Kasumi-1 (cell line): ENCODE measurements around the gene PNKD.
"Not testable (repeated sequence)": the region's sequence is repeated elsewhere in the genome, so short reads cannot be mapped to it uniquely, and the experiment has no call there.

ENCODE experiments used
- DNase-seq, 2 experiments: peaks; one replicate each; lab custom pipeline; 2025; lab: John Stamatoyannopoulos, UW

The PNKD gene

DNA sequence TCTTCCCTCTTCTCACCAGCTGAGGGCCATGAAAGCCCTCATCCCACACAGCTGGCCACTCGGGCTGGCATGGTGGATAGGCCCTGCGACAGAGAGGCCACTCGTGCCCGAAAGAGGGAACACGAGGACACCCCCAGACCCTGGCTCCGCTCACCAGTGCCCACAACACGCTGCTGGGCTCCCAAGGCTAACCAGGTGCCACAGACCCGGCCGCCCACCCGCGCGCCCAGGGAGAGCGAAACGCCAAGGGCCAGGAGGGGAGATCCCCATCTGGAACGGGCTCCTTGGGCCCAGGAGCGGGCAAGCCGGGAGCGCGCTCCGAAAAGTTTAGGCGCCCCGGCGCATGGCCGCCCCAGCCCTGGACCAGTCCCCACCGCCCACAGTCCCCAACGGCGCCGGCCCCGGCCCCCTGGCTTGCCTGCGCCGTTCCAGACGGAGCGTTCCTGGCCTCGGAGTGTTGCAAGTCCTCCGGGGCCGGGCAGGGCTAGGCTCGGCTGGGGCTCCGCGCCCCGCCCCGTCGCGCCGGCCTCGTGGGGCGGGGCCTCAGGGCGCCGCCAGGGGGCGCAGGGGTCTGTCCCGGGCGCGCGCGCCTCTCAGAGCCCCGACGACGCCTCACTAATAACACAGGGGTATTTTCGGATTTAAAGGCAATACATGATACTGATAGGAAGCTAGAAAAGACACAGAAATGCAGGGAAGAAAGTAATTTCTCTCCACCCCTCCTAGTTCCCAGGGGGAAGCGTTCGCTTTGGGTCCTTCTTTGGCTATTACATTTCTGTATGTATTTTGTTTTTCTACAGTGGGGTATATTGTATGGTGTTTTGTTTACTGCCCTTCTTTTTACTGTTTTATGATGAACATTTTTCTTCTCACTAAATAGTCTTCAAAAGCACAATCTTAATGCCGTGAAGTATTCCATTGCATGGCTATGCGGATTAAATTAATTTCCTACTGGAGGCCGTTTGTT is 22.0 kb downstream of the PNKD start, which contains the start of gene TMBIM1:
TSS of gene TMBIM1 (minus strand) at position 456 of the 967 bp plus-strand sequence. CDS start 10,362 bp downstream, outside the sequence.
- peak; percentile 36 to 54 for DNase-seq

DNA sequence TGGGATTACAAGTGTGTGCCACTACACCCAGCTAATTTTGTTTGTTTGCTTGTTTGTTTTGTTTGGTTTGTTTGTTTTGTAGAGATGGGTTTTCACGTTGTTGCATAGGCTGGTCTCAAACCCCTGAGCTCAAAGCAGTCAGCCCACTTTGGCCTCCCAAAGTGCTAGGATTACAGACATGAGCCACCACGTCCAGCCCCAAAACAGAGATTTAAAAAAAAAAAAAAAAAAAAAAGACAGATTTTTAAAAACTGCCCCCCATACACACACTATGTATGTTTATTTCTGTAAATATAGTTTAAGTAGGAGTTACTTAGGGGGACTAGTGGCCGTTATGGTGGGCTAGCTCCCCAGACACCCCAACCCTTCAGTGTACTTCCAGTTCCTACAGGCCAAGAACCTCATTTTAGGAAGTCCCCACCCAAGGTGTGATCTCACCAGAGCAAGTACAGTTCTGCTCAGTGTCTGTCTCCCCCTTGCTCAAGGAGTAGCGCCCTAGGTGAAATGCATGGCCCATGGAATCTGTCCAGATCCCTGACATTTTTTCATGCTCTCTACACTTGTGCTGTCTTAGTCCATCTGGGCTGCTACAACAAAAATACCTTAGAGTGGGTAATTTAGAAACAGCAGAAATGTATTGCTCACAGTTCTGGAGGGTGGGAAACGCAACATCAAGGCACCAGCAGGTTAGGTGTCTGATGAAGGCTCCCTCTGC is 23.6 kb downstream of the PNKD start:
- no peak for DNase-seq

DNA sequence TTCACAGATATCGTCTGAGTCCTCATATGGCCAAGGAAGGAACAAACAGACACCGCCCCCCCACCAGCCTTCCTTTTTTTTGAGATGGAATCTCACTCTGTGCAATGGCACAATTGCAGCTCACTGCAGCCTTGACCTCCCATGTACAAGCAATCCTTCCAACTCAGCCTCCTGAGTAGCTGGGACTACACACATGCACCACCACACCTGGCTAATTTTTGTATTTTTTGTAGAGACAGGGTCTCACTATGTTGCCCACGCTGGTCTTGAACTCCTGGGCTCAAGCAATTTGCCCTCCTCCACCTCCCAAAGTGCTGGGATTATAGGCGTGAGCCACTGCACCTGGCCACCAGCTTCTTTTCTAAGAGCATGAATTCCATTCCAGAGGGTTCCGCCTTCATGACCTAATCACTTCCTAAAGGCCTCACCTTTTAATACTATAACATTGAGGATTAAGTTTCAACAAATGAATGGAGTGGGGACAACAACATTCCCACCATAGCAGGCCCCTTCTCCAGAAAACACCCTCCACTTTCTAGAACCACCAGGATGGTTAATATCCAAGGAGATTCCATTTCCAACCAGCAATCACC is 24.2 kb downstream of the PNKD start:
- no peak for DNase-seq

DNA sequence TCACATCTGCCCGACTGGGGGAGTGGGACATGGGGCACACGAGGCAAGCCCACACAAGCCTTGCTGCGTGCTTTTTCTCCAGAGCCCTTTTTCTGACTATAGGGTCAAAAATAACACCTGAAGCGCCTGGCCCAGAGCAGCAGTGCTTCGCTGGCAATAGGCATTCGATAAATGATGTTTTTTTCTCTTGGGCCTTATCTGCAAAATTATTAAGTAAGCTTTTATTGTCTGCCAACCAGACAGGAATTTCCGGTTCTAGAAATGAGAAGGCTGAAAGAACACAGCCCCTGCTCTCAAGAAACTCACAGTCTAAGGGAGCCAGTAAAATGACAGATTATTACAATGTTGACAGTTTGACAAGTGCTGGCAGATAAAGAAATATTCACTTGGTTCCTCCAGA is 24.7 kb downstream of the PNKD start:
- DNase-seq: no peak

DNA sequence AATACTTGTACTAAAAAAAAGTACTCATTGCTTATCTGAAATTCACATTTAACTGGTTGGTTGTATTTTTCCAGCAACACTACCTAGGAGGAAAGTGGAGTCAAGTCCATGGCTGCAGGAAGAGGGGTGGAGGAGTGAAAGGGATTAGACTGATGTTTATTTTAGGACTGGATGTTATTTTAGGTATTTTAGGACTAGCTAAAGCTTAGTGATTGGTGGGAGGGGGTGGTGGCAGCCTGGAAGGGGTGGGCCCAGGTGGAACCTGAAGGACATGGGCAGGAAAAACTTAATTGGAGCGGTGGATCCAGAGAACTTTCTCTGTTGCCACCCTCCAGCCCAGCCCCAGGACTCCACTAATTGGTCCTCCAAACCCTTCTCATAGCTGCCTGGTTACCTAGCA is 25.9 kb downstream of the PNKD start:
- DNase-seq: no peak

DNA sequence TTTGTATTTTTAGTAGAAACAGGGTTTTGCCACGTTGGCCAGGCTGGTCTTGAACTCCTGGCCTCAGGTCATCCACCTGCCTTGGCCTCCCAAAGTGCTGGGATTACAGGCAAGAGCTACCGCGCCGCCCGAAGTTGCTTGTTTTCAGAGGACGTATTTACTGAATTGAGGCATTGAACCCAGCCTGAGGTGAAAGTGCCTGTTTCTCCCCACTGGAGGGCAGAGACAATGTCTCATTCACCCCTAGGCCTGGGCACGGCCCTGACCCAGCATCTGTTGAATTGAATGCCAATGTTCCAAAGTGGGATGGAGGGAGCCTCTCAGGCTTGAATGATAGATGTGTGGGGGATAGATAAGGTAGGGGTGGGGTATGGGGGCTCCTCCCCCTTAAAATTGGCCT is 26.5 kb downstream of the PNKD start:
- DNase-seq: no peak

DNA sequence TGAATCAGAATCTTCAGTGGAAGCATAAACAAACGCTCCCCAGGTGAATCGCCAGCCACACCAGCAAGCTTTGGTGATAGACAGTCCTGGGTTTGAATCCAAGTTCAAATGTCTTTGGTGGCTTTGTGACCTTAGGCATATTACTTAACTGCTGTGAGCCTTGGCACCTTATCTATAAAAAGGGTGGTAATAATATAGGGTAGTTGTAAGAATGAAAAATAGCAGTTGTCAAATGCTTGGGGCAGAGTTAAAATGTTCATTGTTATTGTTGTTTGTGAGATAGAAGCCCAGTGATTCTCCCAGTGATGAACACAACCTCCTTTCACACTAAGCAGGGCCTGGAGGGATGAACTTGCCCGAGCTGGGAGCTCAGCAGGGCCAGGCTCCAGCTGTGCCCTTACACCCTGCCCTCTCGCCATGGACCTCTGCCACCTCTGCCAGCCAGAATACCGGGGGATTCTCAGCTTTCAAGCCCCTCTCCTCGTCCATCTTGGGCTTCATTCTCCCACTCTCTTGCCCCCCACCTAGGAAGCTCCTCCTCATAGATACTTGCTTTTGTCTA is 28.1 kb downstream of the PNKD start:
- DNase-seq: no peak

DNA sequence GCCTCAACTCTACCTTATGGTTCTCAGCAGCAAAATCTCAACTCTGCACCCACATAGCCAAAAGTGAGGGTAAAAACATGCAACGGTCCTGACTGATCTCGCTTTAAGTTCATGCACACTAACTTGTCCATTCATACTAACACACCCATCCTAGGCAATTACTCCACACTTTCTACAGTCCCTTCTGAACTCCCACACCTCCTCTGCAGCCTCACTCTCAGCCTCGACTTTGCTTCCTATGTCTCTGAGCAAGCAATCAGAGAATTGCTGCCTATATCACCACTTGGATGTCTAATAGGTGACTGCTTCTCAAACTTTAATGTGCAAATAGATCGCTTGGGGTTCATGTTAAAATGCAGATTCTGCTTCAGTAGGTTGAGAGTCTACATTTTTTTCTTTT is 29.8 kb downstream of the PNKD start:
- DNase-seq: no peak

DNA sequence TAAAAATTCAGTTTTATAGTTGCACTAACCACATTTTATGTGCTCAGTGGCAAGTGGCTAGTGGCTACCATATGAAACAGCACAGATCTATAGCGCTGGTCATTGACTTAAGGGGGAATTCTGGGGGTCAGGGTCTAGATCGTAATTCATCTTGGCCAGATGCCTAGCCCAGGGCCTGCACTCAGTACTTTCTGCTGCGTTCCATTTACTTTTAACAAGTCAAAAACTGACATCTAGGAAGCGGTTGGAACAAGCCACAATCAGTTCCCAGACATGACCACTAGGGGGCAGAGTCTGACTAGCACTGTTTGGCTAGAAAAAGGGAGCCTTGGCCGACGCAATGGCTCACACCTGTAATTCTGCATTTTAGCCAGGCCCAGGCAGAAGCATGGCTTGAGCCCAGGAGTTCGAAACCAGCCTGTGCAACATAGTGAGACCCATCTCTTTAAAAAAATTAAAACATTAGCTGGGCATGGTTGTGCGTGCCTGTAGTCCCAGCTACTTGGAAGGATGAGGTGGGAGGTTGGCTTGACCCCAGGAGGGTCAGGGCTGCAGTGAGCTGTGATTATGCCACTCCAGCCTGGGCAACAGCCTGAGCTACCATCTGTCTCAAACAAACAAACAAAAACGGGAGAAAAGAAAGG is 31.0 kb downstream of the PNKD start:
- peak; percentile 66 to 67 for DNase-seq

DNA sequence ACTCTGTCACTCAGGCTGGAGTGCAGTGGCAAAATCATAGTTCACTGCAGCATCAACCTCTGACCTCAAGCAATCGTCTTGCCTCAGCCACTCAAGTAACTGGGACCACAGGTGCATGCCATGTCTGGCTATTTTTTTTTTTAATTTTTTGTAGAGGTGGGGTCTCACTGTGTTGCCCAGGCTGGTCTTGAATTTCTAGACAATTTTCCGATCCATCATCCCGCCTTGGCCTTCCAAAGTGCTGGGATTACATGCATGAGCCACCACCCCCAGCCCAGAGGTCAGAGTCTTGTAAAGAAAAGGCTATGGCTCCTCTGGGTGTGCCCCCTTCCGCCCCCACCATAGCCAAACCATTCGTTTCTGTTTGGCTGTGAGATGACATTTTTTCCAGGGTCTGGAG is 35.1 kb downstream of the PNKD start:
- DNase-seq: no peak

DNA sequence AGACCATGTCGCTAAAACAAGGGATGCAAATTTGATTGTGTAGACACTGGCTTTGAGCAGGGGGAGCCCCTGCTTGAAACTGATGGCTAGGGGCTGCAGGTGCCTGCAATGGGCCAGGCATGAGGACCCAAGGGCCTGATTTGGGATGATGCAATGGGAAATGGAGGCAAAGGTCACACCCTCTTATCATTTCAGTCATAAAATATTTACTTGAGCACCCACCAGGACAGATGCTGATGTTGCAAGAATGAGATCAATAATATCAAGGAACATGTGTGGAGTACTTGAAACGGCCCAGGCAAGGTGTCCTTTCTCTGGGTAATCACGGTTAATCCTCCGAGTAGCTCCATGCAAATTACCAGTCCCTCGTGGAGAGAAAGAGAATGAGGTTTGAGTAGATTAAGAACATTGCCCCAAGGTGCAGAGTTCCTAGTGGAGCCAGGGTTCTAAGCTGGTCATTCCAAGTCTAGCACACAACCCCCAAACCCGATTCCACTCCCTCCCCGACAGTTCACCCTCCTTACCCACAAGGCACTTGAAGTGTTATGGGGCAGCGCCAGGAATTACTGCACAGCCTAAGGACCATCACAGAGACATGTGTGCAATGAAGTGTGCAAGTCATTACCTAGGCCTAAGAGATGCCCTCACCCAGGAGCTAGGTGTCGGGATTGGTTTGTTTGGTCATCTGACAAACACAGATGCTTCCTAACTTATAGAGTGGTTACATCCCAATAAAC is 36.0 kb downstream of the PNKD start:
- no peak for DNase-seq

DNA sequence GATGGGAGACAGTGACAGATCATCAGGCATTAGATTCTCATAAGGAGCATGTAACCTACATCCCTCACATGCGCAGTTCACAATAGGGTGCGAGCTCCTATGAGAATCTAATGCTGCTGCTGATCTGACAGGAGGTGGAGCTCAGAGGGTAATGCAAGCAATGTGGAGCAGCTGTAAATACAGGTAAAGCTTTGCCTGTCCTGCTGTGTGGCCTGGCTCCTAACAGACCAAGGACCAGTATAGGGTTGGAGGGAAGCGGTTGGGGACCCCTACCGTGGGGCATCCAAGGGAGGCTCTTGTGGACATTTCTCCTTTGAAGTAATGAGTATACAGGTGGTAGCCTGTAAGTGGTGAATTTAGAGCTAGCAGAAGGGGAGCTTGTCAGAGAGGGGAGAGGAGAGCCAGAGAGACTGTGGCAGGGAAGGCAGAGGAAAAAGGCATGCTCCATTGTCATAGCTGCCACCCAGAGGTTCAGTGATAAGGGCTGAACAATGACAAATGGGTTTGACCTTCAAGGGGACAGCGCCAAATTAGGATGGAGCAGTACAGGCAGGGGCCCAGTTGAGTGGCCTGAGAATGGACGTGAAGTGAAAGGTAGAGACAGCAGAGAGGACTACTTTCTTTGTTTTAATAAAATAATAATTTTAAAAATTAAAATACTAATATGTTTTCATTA is 37.2 kb downstream of the PNKD start:
- no peak for DNase-seq

DNA sequence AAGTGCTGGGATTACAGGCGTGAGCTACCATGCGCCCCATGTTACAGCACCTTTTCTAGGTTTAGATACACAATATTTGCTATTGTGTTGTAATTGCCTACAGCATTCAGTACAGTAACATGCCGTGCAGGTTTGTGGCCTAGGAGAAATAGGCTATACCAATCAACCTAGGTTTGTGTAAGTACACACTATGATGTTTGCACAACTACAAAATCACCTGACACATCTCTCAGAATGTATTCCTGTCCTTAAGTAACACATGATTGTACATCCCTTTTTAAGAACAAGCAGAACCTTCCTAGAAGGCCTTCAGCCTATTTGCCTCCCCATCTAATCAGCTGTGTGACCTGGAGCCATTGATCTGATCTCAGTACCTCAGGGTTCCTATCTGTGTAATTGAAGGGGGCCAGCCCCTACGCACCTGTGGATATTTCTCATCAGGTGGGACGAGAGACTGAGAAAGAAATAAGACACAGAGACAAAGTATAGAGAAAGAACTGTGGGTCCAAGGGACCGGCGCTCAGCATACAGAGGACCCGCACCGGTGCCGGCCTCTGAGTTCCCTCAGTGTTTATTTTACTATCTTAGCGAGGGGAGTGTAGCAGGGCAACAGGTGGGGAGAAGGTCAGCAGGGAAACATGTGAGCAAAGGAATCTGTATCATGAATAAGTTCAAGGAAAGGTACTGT is 40.7 kb downstream of the PNKD start:
- no peak for DNase-seq

DNA sequence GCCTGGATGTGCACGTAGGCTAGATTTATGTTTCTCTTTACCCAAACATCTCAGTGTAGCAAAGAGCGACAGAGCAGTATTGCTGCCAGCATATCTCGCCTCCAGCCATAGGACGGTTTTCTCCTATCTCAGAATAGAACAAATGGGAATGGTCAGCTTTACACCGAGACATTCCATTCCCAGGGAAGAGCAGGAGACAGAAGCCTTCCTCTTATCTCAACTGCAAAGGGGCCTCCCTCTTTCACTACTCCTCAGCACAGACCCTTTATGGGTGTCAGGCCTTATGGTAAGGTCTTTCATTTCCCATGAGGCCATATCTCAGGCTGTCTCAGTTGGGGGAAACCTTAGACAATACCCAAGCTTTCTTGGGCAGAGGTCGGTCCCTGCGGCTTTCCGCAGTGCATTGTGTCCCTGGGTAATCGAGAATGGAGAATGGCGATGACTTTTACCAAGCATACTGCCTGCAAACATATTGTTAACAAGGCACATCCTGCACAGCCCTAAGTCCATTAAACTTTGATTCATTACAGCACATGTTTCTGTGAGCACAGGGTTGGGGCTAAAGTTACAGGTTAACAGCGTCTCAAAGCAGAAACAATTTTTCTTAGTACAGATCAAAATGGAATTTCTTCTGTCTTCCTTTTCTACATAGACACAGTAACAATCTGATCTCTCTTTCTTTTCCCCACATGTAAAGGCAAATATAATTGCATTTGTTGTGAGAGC is 41.4 kb downstream of the PNKD start:
- not testable (repeated sequence) for DNase-seq

DNA sequence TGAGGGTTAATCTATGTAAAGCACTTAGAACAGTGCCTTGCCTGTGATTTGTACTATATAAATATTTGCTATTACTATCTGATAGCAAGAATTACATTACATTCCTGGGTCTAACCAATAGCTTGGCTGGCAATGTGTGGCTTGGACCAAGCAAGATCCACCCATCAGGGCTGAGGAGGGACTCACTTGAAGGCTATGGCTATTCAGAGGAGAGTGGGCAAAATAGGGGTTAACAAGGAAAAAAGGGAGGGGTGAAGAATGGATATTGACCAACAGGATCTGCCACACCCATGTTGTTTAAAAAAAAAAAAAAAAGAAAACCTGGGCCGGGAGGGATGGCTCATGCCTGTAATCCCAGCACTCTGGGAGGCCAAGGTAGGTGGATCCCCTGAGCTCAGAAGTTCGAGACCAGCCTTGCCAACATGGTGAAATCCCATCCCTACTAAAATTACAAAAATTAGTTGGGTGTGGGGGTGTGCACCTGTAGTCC is 42.0 kb downstream of the PNKD start:
- no peak for DNase-seq

DNA sequence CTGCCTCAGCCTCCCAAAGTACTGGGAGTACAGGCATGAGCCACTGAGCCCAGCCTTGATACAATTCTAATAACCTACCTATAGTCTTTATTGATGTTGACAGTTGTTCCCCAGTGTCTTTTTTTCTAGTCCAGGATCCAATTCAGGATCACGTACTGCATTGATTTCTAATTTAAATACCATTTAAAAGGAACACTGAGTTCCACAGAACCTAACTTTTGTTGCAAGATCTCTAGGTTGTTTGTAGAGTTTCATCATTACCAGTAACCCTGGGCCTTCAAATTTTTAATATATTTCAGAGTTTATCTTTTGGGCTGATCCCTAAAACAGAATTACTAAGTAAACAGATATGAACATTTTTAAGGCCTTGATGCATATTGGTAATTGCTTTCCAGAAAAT is 43.0 kb downstream of the PNKD start:
- DNase-seq: no peak

DNA sequence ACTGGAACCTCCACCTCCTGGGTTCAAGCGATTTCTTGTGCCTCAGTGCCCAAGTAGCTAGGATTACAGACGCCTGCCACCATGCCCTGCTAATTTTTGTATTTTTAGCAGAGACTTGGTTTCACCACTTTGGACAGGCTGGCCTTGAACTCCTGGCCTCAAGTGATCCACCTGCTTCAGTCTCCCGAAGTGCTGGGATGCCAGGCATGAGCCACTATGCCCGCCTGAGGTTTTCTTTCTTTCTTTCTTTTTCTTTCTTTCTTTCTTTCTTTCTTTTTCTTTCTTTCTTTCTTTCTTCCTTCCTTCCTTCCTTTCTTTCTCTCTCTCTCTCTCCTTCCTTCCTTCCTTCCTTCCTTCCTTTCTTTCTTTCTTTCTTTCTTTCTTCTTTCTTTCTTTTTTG is 44.4 kb downstream of the PNKD start:
- not testable (repeated sequence) for DNase-seq

DNA sequence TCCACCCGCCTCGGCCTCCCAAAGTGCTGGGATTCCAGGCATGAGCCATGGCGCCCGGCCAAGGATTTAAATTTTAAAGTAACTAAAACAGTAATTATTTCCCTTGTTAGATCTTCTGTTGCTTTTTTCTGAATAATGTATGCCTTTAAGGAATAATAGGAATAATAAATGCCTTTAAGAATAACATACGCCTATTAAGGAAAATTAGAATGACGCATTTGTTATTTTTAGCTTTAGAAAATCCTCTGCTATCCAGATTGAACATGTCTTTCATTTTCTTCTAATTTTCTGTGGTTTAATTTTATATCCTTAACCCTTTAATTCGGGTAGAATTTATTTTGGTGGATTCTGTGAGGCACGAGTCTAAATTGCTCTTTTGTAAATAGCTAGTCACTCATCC is 45.1 kb downstream of the PNKD start:
- no peak for DNase-seq

DNA sequence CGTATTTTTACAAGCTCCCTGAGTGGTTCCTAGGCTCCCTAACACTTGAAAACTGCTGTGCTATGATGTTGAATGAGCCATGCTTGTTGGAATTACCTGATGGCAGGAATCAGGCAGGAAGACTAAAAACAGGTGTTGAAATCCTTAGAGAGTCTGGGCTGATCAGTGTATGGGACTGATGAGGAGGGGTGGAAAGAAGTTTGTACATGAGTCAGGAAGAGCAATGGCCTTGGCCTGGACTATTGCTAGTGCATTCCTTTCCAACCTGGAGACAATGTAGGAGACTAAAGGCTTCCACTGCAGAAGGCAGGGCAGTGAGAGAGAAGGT is 46.9 kb downstream of the PNKD start:
- DNase-seq: no peak
